ENCODE results near the gene ANKLE1.
"Not testable (repeated sequence)": the region's sequence is repeated elsewhere in the genome, so short reads cannot be mapped to it uniquely, and the experiment has no call there.

The ANKLE1 gene

GRCh38 chr19:17246681-17247425 lies 34.8 kb upstream of the ANKLE1 start:
- DNase-seq (ENCODE audit: low read depth in 1 of 2, low spot score in 1 of 2) = no peak

- DNase-seq (ENCODE audit: low read depth in 1 of 2, low spot score in 1 of 2) = no peak
Observed at GRCh38 chr19:17248011-17248776, 33.5 kb upstream of the ANKLE1 start.

- DNase-seq (ENCODE audit: low read depth in 1 of 2, low spot score in 1 of 2) = no peak
Observed at GRCh38 chr19:17249887-17250548, 31.7 kb upstream of the ANKLE1 start.

- DNase-seq (ENCODE audit: low read depth in 1 of 2, low spot score in 1 of 2) = no peak
Observed at GRCh38 chr19:17254636-17255035, 27.1 kb upstream of the ANKLE1 start.

GRCh38 chr19:17255150-17255621 lies 26.5 kb upstream of the ANKLE1 start:
- no peak for DNase-seq (ENCODE audit: low read depth in 1 of 2, low spot score in 1 of 2)

GRCh38 chr19:17256130-17256529 lies 25.6 kb upstream of the ANKLE1 start:
- no peak for DNase-seq (ENCODE audit: low read depth in 1 of 2, low spot score in 1 of 2)

GRCh38 chr19:17259118-17259780 lies 22.5 kb upstream of the ANKLE1 start:
- no peak for DNase-seq (ENCODE audit: low read depth in 1 of 2, low spot score in 1 of 2)

- no peak for DNase-seq (ENCODE audit: low read depth in 1 of 2, low spot score in 1 of 2)
Observed at GRCh38 chr19:17259934-17260333, 21.8 kb upstream of the ANKLE1 start.

GRCh38 chr19:17260842-17261325 lies 20.8 kb upstream of the ANKLE1 start:
- DNase-seq (ENCODE audit: low read depth in 1 of 2, low spot score in 1 of 2) = peak; percentile 83 to 85

- DNase-seq (ENCODE audit: low read depth in 1 of 2, low spot score in 1 of 2) = no peak
Observed at GRCh38 chr19:17262557-17262956, 19.1 kb upstream of the ANKLE1 start.

GRCh38 chr19:17263712-17264640 lies 17.7 kb upstream of the ANKLE1 start:
- no peak for DNase-seq (ENCODE audit: low read depth in 1 of 2, low spot score in 1 of 2)

- no peak for DNase-seq (ENCODE audit: low read depth in 1 of 2, low spot score in 1 of 2)
Observed at GRCh38 chr19:17264641-17264979, 17.1 kb upstream of the ANKLE1 start, which contains the start of gene USHBP1. USHBP1 (minus strand) TSS chr19:17264745; CDS start chr19:17264299, 446 bp downstream.

- no peak for DNase-seq (ENCODE audit: low read depth in 1 of 2, low spot score in 1 of 2)
Observed at GRCh38 chr19:17266026-17266425, 15.7 kb upstream of the ANKLE1 start.

- no peak for DNase-seq (ENCODE audit: low read depth in 1 of 2, low spot score in 1 of 2)
Observed at GRCh38 chr19:17266589-17266974, 15.1 kb upstream of the ANKLE1 start.

- DNase-seq (ENCODE audit: low read depth in 1 of 2, low spot score in 1 of 2) = peak; percentile 79 to 84
Observed at GRCh38 chr19:17266975-17267788, 14.5 kb upstream of the ANKLE1 start, which contains the start of gene BABAM1. BABAM1 (plus strand) TSS chr19:17267443; CDS start chr19:17268807, 1,364 bp downstream.

GRCh38 chr19:17268754-17269153 lies 12.9 kb upstream of the ANKLE1 start:
- no peak for DNase-seq (ENCODE audit: low read depth in 1 of 2, low spot score in 1 of 2)

GRCh38 chr19:17274892-17275291 lies 6.8 kb upstream of the ANKLE1 start:
- DNase-seq (ENCODE audit: low read depth in 1 of 2, low spot score in 1 of 2) = not testable (repeated sequence)

- DNase-seq (ENCODE audit: low read depth in 1 of 2, low spot score in 1 of 2) = no peak
Observed at GRCh38 chr19:17275441-17276175, 6.1 kb upstream of the ANKLE1 start.

Data from stimulated activated CD4-positive, alpha-beta T cell treated with anti-CD3 and anti-CD28 coated beads, Interleukin-15, amount 100 ng/mL, for 1 hour (primary cell).